NAMALWA (cell line): Measurements from ENCODE around the gene ISOC2.
A peak's percentile ranks its signal among the peaks of the same experiment; 100 is the strongest.
"Not testable (repeated sequence)": the region's sequence is repeated elsewhere in the genome, so short reads cannot be mapped to it uniquely, and the experiment has no call there.

Experiments used
- DNase-seq: peaks from one replicate; pipeline ENCODE4 v3.0.0-alpha.2; 2015; ENCODE audit warnings: low spot score

ISOC2 gene, protein sequence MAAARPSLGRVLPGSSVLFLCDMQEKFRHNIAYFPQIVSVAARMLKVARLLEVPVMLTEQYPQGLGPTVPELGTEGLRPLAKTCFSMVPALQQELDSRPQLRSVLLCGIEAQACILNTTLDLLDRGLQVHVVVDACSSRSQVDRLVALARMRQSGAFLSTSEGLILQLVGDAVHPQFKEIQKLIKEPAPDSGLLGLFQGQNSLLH

DNA sequence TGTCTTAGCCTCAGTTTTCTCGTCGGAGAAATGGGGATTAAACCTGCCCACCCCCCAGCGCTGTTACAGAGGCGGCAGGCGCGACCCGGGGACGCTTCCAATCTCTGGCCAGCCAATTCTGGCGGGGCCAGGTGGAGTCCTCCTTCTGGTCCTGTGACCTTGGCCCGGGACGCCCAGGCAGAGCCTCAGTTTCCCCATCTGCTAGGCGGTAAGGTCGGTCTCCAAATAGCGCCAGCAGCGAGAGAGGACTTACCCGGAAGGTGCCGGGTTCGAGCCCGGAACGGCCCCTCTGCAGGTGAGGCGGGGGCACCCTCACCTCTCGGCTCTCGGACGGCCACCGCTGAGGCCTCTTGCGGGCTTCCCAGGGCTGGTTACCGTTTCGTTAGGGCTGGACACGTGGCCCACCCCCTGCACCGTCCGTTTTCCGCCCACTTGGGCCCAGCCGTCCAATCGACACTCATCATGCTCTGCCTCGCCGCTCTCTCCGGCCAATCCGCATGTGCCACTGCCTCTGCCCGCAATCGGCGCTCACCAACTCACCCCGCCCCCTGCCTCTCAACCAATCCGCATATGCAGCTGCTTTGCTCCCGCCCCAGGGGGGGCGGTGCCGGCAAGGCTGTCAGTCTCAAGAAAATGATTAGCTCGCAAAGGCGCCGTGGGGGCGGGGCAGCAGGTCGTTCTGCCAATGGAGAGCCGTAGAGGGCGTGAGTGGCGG lies at the start of gene ISOC2:
ISOC2 (minus strand) TSS at position 384 of the 715 bp plus-strand sequence. CDS start 5,156 bp downstream, outside the sequence.
- peak; percentile 100 for DNase-seq

DNA sequence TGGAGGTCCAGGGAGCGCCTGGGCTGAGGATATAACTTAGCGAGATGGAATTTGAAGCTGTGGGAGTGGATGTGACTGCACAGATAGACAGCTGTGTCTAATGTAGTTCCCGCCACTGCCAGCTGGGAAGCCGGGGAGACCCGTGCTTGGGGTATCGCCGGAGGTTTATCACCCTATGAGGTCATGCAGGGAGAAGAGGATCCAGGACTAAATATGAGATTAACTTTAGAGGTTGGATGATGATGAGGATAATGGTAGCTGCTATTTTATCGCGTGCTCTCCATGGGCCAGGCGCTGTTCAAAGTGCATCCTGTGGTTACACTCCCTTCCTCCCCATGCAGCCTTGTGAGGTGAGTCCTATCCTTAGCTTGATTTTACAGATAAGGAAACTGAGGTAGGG lies 46.7 kb upstream of the ISOC2 start:
- DNase-seq: no peak

DNA sequence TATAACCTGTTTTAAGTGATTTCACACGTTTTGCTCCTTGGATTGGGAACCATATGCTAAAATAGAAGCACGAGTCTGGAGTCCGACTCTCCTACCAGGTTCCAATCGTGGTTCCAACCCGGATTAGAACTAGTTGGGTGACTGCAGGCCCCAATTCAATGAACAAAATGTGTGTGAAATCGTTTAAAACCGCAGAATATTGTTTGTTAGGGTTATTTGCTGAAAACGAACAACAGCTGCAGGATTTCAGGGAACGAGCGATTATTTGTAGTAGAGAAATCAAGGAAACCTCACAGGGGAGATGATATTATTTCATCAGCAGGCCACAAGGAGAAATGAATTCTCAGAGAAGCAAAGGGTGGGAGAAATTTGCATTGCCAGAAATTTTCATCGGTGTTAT lies 43.5 kb upstream of the ISOC2 start:
- DNase-seq: no peak

DNA sequence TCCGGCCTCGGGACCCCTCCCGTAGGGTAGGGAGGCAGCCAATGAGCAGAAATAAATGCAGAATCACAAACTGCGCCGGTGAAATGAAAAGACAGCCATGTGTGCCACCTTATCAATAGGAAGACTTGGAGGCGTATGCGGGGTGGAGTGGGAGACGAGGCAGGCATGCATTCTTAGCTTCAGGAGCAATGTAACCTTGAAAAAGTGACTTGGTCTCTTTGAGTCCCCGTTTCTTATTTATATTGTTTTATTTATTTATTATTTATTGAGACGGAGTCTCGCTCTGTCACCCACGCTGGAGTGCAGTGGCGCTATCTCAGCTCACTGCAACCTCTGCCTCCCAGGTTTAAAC lies 42.8 kb upstream of the ISOC2 start:
- DNase-seq: no peak

DNA sequence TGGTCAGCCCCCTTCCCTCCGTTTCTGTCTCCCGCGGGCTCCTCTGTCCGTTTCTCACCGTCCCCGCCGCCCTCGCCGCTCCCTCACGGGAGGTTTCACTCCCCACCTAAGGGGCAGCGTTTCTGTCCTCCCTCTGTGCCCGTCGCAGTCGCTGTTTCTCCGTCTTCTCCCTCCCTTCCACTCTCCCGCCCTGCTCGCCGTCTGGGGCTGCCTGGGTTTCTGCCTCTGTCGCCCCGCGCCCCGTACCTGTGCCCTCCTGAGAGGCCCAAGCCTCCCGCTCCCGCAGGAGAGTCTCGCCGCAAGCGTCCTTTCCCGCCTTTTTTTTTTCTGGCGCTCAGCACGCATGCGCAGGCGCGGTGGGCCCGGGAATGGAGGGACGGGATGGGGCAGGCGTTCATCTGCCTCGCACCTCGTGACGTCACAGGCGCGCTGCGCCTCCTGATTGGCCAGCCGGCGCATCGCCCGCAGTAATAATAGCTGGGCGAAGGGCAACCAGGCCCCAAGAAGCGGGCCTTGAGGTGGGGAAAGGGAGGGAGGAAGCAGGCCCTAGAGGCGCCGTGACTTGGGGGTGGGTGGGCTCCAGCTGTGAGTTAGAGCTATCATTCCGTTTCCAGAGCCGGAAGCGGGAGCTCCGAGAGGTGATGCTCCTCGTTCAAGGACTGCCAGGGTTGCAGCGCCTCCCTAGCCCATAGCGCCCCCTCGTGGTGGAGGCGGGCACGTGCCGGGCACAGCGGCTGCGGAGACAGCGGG lies 42.2 kb upstream of the ISOC2 start:
- DNase-seq: peak; percentile 93

DNA sequence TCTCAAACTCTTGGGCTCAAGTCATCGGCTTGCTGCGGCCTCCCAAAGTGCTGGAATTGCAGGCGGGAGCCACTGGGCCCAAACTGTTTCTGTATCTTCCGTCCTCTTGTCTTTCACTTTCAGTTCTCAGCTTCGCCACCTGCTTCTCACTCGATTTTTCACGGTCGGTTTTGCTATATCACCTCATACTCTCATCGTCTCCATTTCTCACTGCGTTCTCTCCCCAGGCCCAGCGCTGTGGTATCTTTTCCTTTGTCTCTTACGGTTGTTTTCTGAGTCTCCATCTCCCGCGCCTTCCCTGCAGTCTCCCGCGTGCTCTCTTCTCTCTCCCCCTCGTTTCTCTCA lies 41.7 kb upstream of the ISOC2 start:
- no peak for DNase-seq

DNA sequence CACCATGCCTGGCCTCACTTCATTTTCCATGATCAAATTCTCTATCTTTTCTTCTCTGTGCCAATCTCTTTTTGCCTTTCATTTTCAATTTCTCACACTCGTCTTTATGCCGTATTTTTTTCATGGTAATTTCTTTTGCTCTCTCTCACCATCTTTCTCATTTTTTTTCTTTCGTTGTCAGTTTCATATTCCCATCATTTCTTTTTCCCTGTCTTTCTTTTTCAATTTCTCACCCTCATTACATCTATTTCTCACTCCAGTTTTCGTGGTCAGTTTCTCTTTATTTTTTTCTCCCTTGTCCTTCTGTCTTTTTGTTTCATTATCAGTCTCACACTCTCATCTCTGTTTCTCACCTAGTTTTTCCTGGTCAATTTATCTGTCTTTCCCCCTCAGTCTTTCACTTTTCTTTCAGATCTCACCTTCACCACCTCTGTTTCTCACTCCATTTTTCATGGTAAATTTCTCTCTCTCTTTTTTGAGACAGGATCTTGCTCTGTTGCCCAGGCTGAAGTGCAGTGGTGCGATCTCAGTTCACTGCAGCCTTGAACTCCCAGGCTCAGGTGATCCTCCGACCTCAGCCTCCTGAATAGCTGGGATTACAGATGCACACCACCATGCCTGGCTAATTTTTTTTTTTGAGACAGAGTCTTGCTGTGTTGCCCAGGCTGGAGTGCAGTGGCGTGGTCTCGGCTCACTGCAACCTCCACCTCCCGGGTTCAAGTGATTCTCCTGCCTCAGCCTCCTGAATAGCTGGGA lies 40.9 kb upstream of the ISOC2 start:
- DNase-seq: no peak

DNA sequence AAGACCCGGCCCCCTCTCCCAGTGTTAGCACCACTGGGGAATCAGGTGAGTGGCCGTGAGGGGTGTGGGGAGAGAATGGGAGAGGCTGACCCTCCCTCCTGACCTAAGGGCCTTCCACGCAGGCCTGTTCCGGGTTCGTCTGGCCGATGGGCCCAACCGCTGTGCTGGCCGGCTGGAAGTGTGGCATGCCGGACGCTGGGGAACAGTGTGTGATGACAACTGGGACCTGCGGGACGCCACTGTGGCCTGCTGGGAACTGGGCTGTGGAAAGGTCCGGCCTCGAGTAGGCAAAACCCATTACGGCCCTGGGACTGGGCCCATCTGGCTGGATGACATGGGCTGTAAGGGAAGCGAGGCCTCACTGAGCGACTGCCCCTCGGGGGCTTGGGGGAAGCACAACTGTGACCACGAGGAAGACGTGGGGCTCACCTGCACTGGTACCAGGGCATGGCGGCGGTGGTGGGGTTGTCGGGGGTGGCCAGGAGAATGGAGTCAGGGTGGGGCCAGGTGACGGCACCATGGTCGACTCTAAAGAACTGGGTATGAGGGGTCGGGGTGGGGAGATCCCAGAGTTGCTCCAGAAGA lies 39.0 kb upstream of the ISOC2 start:
- no peak for DNase-seq

DNA sequence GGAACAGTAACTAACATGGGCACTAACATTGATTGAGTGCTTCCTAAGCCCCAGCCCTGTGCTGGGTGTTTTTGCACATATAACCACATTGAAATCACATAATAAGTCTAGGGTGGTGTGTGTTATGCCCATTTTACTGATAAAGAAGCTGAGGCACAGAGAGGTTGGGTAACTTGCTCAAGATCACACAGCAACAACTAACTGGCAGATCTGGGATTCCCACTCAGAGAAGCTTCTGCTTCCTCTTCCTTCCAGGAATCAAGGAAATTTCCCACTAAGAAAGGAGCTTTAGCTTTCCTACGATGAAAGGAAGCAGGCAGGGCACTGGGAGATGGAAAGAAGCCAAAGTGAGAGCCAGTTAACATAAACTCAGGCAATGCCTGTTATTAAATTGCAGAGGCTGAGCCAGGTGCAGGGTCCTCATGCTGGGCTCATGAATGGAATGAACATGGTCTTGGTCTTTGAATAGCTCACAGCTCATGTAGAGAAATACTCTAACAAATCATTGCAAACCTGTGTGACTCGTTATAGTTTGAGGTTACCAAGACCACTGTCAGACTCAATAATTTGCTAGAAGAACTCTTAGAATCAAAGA lies 36.9 kb upstream of the ISOC2 start:
- DNase-seq: no peak

DNA sequence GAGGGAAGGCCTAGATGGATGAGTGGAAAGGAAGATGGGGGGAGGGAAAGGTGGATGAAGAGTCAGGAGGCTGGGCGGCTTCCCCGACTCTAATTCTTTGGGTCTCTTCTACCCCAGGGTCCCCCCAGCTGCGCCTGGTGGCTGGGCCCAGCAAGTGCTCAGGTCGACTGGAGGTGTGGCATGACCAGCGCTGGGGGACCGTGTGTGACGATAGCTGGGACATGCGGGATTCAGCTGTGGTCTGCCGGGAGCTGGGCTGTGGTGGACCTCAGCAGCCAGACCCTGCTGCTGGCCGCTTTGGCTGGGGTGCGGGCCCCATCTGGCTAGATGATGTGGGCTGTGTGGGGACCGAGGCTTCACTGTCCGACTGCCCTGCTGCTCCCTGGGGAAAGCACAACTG lies 36.3 kb upstream of the ISOC2 start:
- DNase-seq: no peak

DNA sequence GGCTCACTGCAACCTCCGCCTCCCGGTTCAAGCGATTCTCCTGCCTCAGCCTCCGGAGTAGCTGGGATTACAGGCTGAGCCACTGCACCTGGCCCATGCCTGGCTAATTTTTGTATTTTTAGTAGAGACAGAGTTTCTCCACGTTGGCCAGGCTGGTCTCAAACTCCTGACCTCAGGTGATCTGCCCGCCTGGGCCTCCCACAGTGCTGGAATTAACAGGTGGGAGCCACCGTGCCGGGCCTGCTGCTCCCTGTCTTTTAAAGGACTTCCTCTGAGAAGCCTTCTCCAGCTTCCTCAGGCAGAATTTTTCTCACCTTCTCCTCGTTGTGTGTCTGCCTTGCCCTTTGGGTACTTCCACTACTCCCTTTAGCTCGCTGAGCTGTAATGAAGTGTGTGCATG lies 35.4 kb upstream of the ISOC2 start:
- DNase-seq: not testable (repeated sequence)

DNA sequence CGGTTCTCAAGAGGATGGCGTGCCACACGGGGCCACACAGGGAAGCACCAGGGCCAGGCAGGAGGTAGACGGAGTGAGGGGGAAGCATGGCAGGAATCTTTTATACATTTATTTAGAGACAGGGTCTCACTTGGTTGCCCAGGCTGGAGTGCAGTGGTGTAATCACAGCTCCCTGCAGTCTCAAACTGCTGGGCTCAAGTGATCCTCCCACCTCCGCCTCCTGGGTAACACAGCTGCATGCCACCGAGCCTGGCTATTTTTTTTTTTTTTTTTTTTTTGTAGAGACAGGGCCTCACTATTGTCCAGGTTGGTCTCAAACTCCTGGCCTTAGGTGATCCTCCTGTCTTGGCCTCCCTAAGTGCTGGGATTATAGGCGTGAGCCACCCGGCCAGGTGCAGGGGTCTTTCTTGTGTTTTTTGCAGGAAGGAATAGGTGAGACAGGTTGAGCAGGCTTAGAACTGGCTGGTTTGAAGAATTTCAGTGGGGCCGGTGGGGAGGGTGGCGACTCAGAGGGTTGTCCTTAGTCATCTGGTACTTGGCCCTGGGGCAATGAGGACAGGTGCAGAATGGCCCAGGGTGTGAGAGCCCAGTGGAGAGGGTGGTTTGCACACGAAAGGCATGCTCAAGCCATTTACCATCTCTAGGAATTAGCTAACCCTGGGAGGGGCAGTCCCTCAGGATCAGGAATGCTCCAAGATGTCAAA lies 34.4 kb upstream of the ISOC2 start:
- DNase-seq: no peak

DNA sequence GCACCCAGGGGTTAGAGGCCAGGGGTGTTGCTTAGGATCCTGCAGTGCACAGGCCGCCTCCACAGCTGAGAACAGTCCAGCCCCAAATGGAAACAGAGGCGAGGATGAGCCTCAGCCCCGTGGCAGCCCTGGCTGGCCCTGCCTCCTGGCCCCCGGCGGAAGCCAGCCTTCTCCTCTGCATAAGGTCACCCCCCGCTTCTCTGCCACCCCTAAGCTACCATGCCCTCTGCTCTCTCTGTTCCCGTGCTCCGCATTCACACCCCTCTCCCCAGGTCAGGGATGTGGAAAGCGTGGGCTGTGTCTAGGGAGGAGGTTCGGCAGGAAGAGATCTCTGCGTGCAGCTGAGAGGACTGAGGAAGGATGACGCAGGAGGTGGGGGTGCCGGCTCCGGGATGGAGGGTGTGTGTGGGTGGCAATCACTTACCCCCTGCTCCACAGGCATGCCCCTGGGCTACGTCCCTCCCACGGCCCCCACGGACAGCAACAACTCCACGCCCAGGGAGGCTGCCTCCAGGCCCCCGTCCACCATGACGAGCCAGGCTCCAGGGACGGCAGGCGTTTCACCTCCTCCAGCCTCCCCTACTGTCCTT lies 32.8 kb upstream of the ISOC2 start:
- no peak for DNase-seq

DNA sequence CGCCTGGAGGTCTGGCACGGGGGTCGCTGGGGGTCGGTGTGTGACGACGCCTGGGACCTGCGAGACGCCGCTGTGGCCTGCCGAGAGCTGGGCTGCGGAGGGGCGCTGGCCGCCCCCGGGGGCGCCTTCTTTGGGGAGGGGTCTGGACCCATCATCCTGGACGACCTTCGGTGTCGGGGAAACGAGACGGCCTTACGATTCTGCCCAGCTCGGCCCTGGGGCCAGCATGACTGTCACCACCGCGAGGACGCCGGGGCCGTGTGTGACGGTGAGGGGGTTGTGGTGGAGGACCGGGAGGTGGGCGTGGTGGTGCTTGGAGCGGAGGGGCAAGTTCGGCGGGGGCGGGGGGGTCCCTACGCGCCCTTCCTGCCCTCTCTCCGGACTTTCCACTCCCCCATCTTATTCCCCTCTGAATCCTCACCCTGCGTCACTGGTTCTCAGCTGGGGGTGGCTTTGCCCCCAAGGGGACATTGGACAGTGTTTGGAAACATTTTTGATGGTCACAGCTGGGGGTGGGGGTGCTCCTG lies 32.3 kb upstream of the ISOC2 start:
- DNase-seq: no peak

DNA sequence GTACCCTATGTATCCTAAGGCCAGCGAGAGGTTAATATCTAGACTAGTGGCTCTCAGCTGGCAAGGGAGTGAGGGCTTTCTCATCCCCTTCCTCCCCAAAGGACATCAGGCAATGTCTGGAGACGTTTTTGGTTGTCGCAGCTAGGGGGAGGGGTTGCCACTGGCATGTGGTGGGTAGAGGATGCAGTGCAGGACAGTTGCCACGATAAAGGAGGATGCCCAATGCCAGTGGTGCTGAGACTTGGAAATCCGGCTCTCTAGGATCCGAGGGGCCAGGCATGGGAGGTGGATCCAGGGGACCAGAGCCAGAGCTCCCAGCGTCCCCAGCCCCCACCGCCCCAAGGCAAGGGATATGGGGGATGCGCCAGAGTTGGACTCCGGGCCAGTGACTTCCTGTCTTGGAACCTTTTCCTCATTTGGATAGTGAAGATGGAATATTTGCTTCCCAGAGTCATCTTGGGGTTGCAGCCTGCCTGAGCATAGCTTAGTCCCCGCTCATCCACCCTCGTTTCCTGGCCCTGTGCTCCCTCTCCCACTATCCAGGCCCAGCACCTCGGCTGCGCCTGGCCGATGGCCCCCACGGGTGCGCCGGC lies 31.7 kb upstream of the ISOC2 start:
- DNase-seq: no peak

DNA sequence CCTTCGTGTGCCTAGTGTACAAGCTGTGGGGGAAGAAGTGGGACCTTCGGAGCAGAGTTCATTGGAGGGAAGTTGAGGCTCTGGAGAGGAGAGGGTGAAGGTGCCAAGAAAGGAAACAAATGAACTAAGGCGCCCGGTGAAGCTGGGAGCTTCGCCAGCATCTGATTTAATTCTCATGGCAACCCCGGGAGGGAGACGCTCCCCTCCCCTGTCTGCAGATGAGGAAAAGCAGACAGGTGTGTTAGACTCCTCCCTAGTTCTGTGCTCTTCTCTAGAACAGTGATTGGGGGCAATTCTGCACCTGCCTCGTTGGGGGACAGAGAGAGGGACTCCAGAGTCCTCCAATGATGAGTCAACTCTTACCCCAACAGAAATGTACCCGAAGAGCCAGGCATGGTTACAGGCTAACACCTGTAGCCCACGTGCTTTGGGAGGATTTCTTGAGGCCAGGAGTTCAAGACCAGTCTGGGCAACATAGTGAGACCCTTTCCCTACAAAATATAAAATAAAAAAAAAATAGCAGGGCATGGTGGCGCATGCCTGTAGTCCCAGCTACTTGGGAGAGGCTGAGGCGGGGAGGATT lies 31.0 kb upstream of the ISOC2 start:
- DNase-seq: no peak

DNA sequence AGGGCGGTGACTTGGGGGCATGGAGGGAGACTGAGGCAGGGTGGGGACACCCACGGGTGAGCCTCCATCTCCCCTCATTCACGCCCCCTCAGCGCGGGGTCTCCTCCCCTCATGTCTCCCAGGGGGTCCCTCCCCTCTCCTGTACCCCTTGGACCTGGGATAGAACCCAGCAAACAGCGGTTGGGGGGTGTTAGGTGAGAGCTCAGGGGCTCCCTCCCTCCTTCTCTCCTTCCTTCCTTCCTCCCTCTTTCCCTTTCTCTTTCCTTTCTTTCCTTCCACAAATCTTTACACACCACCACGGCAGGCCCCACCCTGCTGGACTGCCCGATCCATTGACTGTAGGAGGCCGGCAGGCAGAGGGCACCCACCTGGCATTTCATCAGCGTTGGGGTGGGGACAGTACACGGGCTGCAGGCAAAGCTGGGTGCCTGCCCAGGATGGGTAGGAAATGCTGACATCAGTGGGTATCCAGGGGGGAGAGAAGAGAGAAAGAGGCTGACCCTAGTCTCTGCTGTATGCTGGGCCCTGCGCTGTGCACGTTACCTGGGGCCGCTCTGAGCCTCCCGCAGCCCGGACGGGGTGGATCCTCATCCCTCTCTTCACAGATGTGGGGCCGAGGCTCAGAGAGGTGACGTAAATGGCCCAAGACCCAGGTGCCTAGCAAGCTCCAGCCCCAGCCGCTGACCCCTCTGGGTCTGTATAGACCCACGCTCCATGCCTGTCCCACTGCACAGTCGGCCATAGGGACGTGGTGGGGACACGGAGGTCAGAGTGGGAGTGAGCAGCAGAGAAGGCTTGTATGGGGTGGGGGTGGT lies 30.3 kb upstream of the ISOC2 start:
- DNase-seq: no peak

DNA sequence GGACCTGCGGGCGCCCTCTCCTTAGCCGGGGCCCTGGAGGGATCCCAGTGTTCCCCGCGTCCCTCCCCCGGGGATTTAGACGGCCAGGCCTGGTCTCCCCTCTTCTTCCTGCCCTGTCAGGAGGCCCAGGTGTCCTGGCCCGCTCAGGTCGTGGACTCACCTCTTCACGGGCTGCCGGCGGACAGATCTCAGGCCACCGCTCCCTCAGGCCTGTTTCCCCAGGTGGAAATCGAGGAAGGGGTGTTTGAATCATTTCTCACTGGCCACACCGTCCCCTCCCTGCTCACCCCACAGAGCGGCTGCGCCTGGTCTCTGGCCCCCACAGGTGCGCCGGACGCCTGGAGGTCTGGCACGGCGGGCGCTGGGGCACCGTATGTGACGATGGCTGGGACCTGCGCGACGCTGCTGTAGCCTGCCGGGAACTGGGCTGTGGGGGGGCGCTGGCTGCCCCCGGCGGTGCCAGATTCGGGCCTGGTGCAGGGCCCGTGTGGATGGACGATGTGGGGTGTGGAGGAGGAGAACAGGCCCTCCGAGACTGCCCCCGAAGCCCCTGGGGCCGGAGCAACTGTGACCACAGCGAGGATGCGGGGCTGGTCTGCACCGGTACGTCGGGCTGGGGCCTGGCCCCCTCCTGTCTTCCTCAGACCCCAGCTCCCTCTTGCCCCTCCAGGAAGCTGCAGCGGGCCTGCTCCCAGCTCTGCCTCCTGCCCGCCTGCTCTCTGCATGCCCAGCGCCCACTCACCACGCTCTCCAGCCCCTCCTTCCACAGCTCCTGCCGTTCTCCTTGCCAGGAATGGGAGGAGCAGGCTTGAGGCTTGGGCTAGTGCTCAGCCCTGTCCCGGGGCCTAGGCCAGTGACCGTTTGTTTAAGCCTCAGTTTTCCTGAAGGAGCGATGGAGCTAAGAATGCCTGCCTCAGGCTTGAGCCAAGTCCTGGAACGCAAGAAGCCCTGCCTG lies 29.3 kb upstream of the ISOC2 start:
- DNase-seq: no peak
